Measurements from ENCODE around the gene CLASP1.

DNA sequence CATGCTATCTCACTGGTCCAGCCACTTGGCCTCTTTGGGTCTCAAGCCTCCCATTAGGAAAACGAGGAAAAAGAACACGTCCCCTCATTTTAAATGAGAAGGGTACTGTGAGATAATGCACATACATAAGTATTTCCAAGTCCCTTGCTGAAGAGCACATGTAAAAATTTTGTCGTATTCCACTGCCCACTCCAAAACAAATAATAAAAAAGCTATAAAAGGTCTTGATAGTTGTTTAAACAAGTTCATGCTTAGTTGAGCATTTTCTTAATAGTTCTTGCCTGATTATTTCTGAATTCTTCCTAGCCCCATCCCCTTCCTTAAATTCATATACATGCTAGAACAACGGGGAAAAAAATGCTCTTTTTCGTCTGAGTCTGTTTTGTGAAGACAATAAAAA lies 228.8 kb downstream of the CLASP1 start:
- TF ChIP-seq, protein P1, sequence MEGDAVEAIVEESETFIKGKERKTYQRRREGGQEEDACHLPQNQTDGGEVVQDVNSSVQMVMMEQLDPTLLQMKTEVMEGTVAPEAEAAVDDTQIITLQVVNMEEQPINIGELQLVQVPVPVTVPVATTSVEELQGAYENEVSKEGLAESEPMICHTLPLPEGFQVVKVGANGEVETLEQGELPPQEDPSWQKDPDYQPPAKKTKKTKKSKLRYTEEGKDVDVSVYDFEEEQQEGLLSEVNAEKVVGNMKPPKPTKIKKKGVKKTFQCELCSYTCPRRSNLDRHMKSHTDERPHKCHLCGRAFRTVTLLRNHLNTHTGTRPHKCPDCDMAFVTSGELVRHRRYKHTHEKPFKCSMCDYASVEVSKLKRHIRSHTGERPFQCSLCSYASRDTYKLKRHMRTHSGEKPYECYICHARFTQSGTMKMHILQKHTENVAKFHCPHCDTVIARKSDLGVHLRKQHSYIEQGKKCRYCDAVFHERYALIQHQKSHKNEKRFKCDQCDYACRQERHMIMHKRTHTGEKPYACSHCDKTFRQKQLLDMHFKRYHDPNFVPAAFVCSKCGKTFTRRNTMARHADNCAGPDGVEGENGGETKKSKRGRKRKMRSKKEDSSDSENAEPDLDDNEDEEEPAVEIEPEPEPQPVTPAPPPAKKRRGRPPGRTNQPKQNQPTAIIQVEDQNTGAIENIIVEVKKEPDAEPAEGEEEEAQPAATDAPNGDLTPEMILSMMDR (conservative IDR thresholded peaks at IDR 0.05; ENCODE audit: low read depth in 2 of 2): no peak
- TF ChIP-seq, protein P2, sequence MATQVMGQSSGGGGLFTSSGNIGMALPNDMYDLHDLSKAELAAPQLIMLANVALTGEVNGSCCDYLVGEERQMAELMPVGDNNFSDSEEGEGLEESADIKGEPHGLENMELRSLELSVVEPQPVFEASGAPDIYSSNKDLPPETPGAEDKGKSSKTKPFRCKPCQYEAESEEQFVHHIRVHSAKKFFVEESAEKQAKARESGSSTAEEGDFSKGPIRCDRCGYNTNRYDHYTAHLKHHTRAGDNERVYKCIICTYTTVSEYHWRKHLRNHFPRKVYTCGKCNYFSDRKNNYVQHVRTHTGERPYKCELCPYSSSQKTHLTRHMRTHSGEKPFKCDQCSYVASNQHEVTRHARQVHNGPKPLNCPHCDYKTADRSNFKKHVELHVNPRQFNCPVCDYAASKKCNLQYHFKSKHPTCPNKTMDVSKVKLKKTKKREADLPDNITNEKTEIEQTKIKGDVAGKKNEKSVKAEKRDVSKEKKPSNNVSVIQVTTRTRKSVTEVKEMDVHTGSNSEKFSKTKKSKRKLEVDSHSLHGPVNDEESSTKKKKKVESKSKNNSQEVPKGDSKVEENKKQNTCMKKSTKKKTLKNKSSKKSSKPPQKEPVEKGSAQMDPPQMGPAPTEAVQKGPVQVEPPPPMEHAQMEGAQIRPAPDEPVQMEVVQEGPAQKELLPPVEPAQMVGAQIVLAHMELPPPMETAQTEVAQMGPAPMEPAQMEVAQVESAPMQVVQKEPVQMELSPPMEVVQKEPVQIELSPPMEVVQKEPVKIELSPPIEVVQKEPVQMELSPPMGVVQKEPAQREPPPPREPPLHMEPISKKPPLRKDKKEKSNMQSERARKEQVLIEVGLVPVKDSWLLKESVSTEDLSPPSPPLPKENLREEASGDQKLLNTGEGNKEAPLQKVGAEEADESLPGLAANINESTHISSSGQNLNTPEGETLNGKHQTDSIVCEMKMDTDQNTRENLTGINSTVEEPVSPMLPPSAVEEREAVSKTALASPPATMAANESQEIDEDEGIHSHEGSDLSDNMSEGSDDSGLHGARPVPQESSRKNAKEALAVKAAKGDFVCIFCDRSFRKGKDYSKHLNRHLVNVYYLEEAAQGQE (IDR thresholded peaks at IDR 0.05; ENCODE audit: unreplicated experiment): no peak
- TF ChIP-seq EZH2 (IDR thresholded peaks at IDR 0.05; ENCODE audit: low read depth, unreplicated experiment) (no peak), CREB1 (CRISPR knock-in tag; IDR thresholded peaks at IDR 0.05; ENCODE audit: low read depth) (no peak), EZH2phosphoT487 (IDR thresholded peaks at IDR 0.05; ENCODE audit: unreplicated experiment) (no peak), STAT1 (IDR thresholded peaks at IDR 0.05; ENCODE audit: unreplicated experiment) (no peak)
